Erythroblast (primary cell): ENCODE data around the gene ITGAD.

Experiments
- GATA1 ChIP-seq: IDR thresholded peaks from 2 replicates; pipeline ENCODE4 v1.6.1; 2011; ENCODE audit warnings: low read depth, mild to moderate bottlenecking, control low read depth, low read length, moderate library complexity
- POLR2A ChIP-seq: IDR thresholded peaks from 2 replicates; pipeline ENCODE4 v1.6.1; 2011; ENCODE audit warnings: mild to moderate bottlenecking, low read length

- no peak for TF ChIP-seq POLR2A
- TF ChIP-seq GATA1: no peak
These were observed 48.4 kb upstream of the ITGAD start for GRCh38 chr16:31344712-31345111.
